Gastrocnemius medialis (tissue), 4 donors: ENCODE measurements around the gene MRPL38. TPM values are rescaled to one million over a fixed set of nuclear protein-coding genes. Genes with fewer than 3 reads are reported as not detected.
A peak's percentile ranks its signal among the peaks of the same experiment; 100 is the strongest.

Experiments used
- ATAC-seq, 2 donors: fragments of 150-250 bp; one replicate each; pipeline ENCODE4 v1.9.1; 2016
- DNase-seq, 2 donors: peaks; one replicate each; pipeline ENCODE4 v3.0.0-alpha.2; 2019
- H3K27ac ChIP-seq, 4 donors: fragments of 200-600 bp; sonication (generic); 1 replicate in 1 of 4; 2 replicates in 3 of 4; pipeline ENCODE4 v1.5.1; 2016 to 2018; ENCODE audit warnings: mild to moderate bottlenecking in 2 of 4, moderate library complexity in 1 of 4
- H3K27me3 ChIP-seq, 3 donors: fragments of 200-600 bp; sonication (generic) in 2 of 3; 1 replicate in 1 of 3; 2 replicates in 2 of 3; pipeline versions ENCODE4 v1.5.1 to v1.6.0; 2016 to 2019; ENCODE audit warnings: mild to moderate bottlenecking in 1 of 3, moderate library complexity in 1 of 3
- H3K36me3 ChIP-seq, 2 donors: fragments of 200-600 bp; sonication (generic) in 1 of 2; one replicate each; pipeline ENCODE4 v1.5.1; 2017 to 2018
- H3K4me1 ChIP-seq, 2 donors: fragments of 200-600 bp; sonication (generic) in 1 of 2; one replicate each; pipeline ENCODE4 v1.5.1; 2016 to 2017; ENCODE audit warnings: mild to moderate bottlenecking in 2 of 2
- H3K4me3 ChIP-seq, 4 donors: fragments of 200-600 bp; sonication (generic) in 3 of 4; 1 replicate in 1 of 4; 2 replicates in 3 of 4; pipeline ENCODE4 v1.5.1; 2016 to 2019; ENCODE audit warnings: mild to moderate bottlenecking in 2 of 4
- H3K9me3 ChIP-seq, 3 donors: fragments of 200-600 bp; sonication (generic) in 2 of 3; 1 replicate in 1 of 3; 2 replicates in 2 of 3; pipeline ENCODE4 v1.5.1; 2016 to 2019
- POLR2A ChIP-seq, 2 donors: fragments of 450-650 bp; IDR thresholded peaks; one replicate each; pipeline ENCODE4 v1.6.1; 2017; ENCODE audit warnings: antibody characterized with exemption in 2 of 2, mild to moderate bottlenecking in 2 of 2, moderate library complexity in 2 of 2
- in situ Hi-C, 4 donors: fragments of 200-750 bp; cut with MboI; loops; one replicate each; pipeline versions ENCODE4 v1.15.0 to v1.8.0; 2017; ENCODE audit warnings: low sequenced_read_pairs in 4 of 4
- intact Hi-C: fragments of 100-400 bp; cut with DNase I; formaldehyde crosslinking; loops from one replicate; pipeline ENCODE4 v1.15.1; 2023; ENCODE audit warnings: low total_unique reads
- total RNA-seq, 4 donors: library from RNA; depleted of rRNA; stranded (reverse); fragments of >200 nt; gene quantifications; one replicate each; pipeline versions ENCODE4 v1.1.0 to v1.2.3, GENCODE V29; 2016
- TF ChIP-seq, protein P1 (sequence below), 5 experiments: fragments of 450-650 bp in 3 of 5; fragments of 200-600 bp in 2 of 5; sonication (generic) in 2 of 5; IDR thresholded peaks in 4 of 5; conservative IDR thresholded peaks in 1 of 5; 1 replicate in 4 of 5; 2 replicates in 1 of 5; pipeline ENCODE4 v1.5.1; 2016 to 2019; ENCODE audit warnings: antibody characterized with exemption in 5 of 5, mild to moderate bottlenecking in 3 of 5, moderate library complexity in 3 of 5

Gene MRPL38
- total RNA-seq, 4 donors from 2014 or later: 29.9 to 86.7 (median 53.1) TPM

DNA sequence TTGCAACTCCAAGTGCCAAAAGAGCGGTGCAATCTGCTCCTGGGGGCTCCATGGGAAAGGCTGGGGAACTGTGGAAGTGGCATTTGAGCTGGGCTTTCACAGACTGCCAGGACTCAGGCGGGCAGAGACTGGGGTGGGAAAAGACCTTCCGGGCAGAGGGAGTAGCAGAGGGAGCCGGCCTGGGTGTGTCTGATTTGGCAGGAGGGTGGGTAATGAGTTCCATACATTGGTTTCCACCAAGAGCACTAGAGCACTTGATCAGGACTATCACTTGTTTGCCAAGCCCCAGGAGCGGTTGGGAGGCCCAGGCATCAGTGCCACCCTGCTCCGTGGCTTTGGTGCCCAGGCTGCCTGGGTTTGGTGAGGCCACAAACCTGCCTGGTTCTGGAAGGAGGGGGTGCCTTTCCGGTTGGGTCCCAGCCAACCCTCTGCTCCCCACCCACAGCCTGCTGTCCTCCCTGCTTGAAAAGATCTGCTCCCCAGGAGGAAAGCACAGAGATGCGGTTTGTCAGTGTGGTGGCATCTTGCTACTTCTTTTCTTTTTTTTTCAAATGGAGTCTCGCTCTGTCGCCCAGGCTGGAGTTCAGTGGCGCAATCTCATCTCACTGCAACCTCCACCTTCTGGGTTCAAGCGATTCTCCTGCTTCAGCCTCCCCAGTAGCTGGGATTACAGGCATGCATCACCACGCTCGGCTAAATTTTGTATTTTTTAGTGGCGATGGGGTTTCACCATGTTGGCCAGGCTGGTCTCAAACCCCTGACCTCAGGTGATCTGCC, 22.8 kb downstream of the MRPL38 start:
- no peaks in the 10 kb centered on the region for H3K9me3 ChIP-seq
- H3K27ac ChIP-seq: no peak overlapping the region
- no peaks in the 10 kb centered on the region for H3K36me3 ChIP-seq
- in situ Hi-C loops: loop anchor here in 1 of 4 donors (25.0 kb wide), 1 partner anchor 120 kb away; the partner anchor contains the start of gene GALK1
- no peak for DNase-seq
- peaks cover 0 to 2% of the 10 kb centered on the region in 2 donors for H3K4me1 ChIP-seq
- intact Hi-C loops: no loop called here
- no peaks in the 10 kb centered on the region for H3K27me3 ChIP-seq
- TF ChIP-seq, protein P1, sequence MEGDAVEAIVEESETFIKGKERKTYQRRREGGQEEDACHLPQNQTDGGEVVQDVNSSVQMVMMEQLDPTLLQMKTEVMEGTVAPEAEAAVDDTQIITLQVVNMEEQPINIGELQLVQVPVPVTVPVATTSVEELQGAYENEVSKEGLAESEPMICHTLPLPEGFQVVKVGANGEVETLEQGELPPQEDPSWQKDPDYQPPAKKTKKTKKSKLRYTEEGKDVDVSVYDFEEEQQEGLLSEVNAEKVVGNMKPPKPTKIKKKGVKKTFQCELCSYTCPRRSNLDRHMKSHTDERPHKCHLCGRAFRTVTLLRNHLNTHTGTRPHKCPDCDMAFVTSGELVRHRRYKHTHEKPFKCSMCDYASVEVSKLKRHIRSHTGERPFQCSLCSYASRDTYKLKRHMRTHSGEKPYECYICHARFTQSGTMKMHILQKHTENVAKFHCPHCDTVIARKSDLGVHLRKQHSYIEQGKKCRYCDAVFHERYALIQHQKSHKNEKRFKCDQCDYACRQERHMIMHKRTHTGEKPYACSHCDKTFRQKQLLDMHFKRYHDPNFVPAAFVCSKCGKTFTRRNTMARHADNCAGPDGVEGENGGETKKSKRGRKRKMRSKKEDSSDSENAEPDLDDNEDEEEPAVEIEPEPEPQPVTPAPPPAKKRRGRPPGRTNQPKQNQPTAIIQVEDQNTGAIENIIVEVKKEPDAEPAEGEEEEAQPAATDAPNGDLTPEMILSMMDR (IDR thresholded peaks at IDR 0.05 in 4 of 5, conservative IDR thresholded peaks at IDR 0.05 in 1 of 5): no peak
- no peak for TF ChIP-seq POLR2A (IDR thresholded peaks at IDR 0.05)
- ATAC-seq: no peak
- H3K4me3 ChIP-seq: no peak overlapping the region

DNA sequence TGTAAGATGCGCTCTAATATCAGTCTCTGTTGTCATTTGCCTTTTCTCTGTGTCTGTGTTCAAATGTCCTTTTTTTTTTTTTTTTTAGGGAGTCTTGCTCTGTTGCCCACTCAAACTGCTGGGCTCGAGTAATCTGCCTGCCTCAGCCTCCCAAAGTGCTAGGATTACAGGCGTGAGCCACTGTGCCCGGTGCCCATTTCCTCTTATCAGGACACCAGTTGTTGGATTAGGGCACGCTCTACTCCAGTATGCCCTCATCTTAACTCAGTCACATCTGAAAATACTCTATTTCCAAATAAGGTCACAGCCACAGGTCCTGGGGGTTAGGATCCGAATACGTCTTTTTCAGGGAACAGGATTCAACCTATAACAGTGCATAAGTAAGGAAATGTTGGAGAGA, 24.4 kb downstream of the MRPL38 start:
- ATAC-seq: no peak
- Histone ChIP-seq H3K9me3 (no peaks in the 10 kb centered on the region), H3K4me3 (no peak overlapping the region), H3K36me3 (no peaks in the 10 kb centered on the region), H3K4me1 (peaks cover 14 to 18% of the 10 kb centered on the region in 2 donors), H3K27me3 (no peaks in the 10 kb centered on the region), H3K27ac (no peak overlapping the region)
- intact Hi-C loops (no loop called here), in situ Hi-C loops (loop anchor here in 1 of 4 donors (25.0 kb wide), 1 partner anchor 118 kb away; the partner anchor contains the start of gene GALK1)
- no peak for DNase-seq
- TF ChIP-seq POLR2A (IDR thresholded peaks at IDR 0.05): no peak
- TF ChIP-seq, protein P1 (IDR thresholded peaks at IDR 0.05 in 4 of 5, conservative IDR thresholded peaks at IDR 0.05 in 1 of 5): no peak

DNA sequence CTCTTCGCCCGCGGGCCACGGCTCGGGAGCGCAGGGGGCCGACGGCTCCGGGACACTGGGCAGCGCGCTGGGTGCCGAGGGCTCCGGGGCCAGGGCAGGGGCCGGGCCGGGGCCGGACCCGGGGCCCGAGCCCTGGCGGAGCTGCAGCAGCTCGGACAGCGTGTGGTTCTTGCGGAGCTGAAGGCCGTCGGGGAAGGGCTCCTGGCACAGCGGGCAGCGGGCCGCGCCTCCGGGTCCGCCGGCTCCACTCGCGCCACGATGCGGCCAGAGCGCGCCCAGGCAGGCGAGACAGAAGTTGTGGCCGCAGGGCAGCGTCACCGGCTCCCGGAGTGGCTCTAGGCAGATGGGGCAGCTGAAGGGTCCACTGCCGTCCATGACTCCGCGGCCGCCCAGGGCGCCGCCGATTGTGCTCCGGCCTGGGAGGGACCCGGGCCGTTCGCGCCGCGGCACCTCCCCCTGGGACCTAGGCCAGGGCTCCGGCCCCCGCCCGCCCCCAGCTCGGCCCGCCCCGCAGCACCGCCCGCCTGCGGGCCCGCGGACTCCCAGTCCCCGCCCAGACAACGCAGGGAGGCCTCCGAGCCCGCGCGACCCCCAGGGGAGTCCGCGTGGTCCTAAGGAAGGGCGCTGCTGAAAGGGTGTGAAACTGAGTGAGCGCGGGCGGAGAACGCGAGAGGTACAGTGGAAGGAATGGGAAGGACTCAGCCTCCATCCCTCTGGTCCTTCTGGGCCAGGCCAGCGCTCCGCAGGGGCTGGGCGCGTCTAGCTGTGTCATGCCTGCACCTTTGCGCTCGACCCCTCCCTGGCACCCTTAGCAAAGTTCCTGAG, 26.3 kb downstream of the MRPL38 start, which contains the start of gene TRIM47:
Gene TRIM47, minus strand, starts transcription at position 408 of the 825 bp plus-strand sequence. Its CDS starts 33 bp downstream, at position 375.
- in situ Hi-C loops: loop anchor here in 1 of 4 donors (25.0 kb wide), 1 partner anchor 116 kb away; the partner anchor contains the start of gene GALK1
- H3K4me1 ChIP-seq: peaks cover 31% of the 10 kb centered on the region in 2 donors
- DNase-seq: peak in 1 of 2 donors; percentile 48
- H3K4me3 ChIP-seq: peak within 1 kb of the TSS; percentile 56 to 87 (median 70)
- TF ChIP-seq, protein P1 (IDR thresholded peaks at IDR 0.05 in 4 of 5, conservative IDR thresholded peaks at IDR 0.05 in 1 of 5): peak in 3 of 5 experiments; percentile 7 to 21 (median 12)
- TF ChIP-seq POLR2A (IDR thresholded peaks at IDR 0.05): peak; percentile 71 to 83
- peak; percentile 26 for ATAC-seq
- peak within 1 kb of the TSS; percentile 79 to 92 (median 86) for H3K27ac ChIP-seq
- no peaks in the 10 kb centered on the region for H3K9me3 ChIP-seq
- intact Hi-C loops: no loop called here
- H3K27me3 ChIP-seq: no peaks in the 10 kb centered on the region
- H3K36me3 ChIP-seq: no peaks in the 10 kb centered on the region

DNA sequence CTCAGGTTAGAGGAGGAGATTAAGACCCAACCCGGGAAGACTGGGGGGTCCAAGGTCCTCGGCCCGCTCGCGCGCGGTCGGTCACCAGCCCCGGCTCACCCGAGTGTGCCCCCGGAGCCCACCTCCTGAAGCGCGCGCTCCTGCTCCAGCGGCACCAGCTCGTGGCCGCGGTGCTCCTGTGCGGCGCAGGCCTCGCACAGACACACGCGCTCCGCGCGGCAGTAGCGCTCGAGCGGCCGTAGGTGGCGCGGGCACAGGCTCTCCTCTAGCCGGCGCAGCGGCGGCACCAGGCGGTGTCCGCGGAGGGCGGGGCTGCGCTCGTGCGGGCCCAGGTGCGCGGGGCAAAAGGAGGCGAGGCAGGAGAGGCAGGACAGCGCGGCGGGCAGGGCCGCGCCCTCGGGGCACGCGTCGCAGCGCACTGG, 26.9 kb downstream of the MRPL38 start:
- Histone ChIP-seq H3K9me3 (no peaks in the 10 kb centered on the region), H3K4me3 (peak overlapping the region; percentile 56 to 87 (median 70)), H3K27ac (peak overlapping the region; percentile 79 to 92 (median 86)), H3K4me1 (peaks cover 37 to 38% of the 10 kb centered on the region in 2 donors), H3K27me3 (no peaks in the 10 kb centered on the region), H3K36me3 (no peaks in the 10 kb centered on the region)
- in situ Hi-C loops (loop anchor here in 1 of 4 donors (25.0 kb wide), 1 partner anchor 115 kb away; the partner anchor contains the start of gene GALK1), intact Hi-C loops (loop anchor here (1.0 kb wide), 3 partner anchors 19 to 98 kb away; partner anchors contain the start of gene TRIM65)
- TF ChIP-seq, protein P1 (IDR thresholded peaks at IDR 0.05 in 4 of 5, conservative IDR thresholded peaks at IDR 0.05 in 1 of 5): peak in 4 of 5 experiments; percentile 45 to 65 (median 58)
- no peak for TF ChIP-seq POLR2A (IDR thresholded peaks at IDR 0.05)
- DNase-seq (peak; percentile 42 to 60), ATAC-seq (peak; percentile 53 to 59)
